GDM1 (cell line): Measurements from ENCODE around the gene OASL.

Source experiments
- DNase-seq: peaks from one replicate; lab custom pipeline; 2025; lab: John Stamatoyannopoulos, UW

The OASL gene

DNA sequence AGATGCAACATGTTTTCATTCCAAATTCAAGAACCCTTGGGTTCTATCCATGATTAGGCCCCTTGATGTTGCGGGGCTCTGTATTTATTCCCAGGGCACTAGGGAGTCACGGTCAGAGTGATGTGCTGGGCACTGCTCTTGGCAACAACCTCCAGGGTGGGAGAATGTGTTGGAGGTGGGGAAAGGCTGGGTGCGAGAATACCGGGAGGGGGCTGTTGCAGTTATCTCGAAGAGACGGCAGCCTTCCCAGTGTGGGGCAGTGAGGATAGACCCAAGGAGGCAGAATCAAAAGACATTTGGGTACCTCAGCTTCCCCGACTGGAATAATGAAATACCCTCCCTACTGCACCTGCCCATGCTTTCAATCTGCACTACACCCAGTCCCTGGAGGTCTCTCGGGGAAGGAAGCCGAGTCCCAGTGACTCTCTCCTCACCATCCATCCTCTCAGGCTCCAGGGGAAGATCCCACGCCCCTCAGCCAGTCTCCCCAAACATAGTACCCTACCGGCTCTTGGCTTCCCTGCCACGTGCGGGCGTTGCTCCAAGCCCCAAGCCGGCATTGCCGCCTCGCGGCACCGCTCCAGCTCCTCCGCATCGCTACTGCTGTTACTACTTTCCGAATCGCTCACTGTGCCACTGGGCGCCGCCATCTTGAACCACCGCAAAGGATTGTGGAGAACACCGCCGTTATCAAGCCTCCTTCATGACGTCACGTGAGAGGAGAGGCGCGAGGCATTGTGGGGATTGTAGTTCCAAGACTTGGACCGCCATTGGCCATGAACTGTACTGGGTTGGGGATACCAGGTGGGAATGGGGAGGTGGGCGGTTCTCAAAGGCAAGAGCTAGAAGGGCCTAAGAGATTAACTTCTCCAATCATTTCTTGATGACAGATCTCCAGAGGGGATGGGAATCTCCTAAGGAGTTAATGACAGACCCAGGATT, 22.9 kb downstream of the OASL start, which contains the start of gene C12orf43:
TSS of gene C12orf43 (minus strand) at position 663 of the 942 bp plus-strand sequence. CDS start at position 650, 13 bp downstream.
- DNase-seq, result peak; percentile 82

DNA sequence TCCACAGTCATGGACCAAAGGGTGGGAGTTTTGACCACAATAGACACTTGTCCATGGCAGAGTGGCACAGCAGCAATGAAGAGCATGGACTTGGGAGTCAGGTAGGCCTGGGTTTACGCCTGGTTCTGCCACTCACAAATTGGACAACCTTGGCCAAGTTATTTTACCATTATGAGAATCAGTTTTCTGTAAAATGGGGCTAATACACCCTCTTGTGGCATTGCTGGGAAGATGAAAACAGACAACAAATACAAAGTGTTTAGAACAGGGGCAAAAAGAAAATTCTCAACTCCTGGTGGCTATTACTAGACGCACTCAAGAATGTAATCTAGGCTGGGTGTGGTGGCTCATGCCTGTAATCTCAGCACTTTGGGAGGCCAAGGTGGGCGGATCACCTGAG, 25.3 kb downstream of the OASL start:
- no peak for DNase-seq

DNA sequence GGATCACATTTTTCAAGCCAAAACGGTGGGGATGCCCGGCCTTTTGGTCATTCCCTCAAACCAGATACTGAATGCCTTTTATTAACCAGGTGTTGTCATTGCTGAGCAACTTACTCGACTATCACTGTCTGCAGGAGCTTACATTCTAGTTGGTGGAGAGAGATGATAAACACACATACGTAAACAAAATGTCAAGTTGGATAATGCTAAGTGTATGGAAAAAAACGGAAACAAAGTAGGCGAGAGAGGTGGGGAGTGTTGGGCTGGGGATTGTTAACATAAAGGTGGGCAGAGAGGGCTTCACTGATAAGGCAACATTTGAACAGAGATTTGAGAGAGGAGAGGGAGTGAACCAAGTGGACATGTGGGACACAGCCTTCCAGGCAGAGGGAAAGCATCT, 27.2 kb downstream of the OASL start:
- DNase-seq, result no peak

DNA sequence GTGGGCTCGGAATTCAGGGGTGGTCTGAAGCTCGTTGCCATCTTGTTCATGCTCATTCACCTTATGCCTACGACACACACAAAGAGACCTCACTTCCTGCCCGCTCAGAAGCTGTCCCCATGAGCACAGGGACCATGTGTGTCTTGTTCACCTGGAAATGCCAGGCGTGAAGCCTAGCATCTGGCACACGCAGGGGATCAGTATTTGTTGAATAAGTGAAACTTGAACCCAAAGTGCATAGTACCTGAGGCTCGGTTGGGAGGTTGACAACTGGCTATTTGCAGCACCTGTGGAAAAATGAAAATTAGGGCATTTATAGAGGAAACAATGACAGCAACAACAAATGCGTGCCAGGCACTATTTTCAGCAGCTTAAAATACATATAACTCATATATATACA, 28.2 kb downstream of the OASL start:
- no peak for DNase-seq

GRCh38 chr12:121009741-121010140, 29.3 kb downstream of the OASL start:
- DNase-seq, result no peak

DNA sequence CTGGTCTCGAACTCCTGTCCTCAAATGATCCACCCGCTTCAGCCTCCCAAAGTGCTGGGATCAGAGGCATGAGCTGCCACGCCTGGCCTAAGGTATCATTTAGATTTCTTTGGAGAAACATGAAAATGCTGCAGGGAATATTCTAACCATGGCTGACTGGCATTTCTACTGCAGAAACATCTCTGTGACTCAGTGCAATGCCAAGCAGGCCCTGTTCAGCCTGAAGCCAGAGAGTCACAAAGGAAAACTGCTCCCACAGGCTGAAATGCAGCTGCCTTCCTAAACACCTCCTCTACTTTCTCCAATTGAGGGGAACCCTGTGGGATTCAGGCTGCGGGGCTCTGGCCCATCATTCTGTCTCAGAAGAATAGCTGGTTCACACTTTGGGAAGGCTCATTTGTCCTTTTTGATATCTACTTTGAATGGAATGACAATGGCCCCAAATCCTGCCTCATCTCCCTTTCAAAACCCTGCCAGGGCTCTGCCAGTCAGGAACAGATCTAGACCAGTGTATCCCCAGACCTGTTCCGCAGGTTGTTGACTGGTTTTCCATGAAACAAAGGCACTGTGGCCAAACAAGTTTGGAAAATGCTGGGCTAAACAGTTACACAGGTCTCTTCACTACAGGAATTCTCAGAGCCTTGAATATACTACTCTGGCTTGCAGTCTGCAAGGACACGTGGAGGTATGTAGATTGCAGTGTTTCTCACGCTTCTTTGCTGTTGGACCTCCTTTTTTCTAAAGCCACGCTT, 30.5 kb downstream of the OASL start:
- no peak for DNase-seq

DNA sequence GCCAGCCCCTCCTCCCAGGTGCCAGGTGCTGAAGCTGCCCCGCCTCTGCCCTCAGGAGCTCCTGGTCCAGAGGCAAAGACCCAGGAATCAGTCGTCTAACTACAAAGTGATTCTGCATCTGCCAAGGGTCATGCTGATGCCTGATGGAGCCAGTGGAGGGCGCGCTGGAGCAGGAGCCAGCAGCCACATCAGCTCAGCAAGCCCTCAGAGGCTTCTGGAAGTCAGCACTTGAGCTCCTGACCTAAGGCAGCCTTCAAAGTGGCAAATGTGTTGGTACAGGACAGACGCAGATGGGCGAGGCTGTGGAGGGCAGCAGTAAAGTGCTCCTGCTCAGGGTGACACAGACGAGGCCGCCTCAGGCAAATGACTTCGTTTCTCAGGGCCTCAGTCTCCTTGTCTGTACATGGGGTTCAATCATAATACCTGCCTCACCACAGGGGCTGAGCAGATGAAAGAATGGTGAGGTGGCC, 33.7 kb downstream of the OASL start:
- DNase-seq, result peak; percentile 33

- no peak for DNase-seq
Observed at GRCh38 chr12:121004253-121004815, 34.7 kb downstream of the OASL start.

- DNase-seq, result no peak
Observed at GRCh38 chr12:121003650-121004049, 35.4 kb downstream of the OASL start.

- no peak for DNase-seq
Observed at GRCh38 chr12:121001841-121002483, 37.1 kb downstream of the OASL start.

DNA sequence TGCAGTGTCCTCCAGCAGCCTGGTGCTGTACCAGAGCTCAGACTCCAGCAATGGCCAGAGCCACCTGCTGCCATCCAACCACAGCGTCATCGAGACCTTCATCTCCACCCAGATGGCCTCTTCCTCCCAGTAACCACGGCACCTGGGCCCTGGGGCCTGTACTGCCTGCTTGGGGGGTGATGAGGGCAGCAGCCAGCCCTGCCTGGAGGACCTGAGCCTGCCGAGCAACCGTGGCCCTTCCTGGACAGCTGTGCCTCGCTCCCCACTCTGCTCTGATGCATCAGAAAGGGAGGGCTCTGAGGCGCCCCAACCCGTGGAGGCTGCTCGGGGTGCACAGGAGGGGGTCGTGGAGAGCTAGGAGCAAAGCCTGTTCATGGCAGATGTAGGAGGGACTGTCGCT, 38.0 kb downstream of the OASL start:
- DNase-seq, result no peak

GRCh38 chr12:121000530-121000929, 38.5 kb downstream of the OASL start:
- no peak for DNase-seq

DNA sequence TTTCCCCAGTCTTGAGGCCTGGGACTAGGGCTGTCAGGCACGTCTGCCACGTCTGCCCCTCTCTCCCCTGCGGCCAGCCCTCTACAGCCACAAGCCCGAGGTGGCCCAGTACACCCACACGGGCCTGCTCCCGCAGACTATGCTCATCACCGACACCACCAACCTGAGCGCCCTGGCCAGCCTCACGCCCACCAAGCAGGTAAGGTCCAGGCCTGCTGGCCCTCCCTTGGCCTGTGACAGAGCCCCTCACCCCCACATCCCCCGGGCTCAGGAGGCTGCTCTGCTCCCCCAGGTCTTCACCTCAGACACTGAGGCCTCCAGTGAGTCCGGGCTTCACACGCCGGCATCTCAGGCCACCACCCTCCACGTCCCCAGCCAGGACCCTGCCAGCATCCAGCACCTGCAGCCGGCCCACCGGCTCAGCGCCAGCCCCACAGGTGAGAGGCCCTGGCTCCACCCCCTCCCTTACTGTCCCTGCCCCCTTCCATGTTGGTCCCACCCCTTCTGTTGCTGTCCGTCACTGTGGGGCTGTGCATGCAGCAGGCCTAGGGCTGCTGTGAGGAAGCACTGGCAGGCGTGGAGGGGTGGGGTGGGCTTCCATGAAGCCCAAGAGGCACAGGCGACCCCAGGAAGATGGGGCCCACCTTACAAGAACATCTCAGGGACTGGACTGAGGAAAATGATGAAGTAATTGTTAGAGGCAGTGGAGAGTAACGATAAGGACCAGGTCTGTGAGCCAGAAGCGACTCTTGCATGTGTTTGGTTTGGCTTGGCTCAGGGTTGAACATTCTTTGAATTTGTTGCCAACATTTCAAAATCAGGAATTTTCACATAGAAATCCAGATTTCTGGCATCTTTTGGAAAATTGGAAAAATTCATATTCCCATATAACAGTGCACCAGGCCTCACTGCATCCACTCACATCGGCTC, 39.6 kb downstream of the OASL start:
- no peak for DNase-seq

DNA sequence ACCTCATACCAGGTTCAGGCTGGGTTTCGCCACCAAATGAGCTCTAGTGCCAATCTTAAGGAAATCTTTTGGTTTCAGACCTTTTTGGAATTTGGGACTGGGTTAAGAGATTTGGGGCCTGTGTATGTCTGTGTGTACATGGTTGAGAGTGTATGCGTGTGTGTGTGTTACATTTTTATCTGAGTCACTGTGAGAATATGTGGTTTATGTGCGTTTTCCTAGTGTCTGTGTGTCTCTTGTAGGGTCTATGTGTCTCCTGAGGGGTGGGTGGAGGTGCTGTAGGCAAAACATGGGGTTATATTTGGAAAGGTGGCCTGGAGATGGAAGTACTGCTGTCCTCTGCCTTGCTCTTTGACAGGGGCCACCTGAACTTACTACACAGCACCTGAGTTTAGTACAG, 40.6 kb downstream of the OASL start:
- no peak for DNase-seq

DNA sequence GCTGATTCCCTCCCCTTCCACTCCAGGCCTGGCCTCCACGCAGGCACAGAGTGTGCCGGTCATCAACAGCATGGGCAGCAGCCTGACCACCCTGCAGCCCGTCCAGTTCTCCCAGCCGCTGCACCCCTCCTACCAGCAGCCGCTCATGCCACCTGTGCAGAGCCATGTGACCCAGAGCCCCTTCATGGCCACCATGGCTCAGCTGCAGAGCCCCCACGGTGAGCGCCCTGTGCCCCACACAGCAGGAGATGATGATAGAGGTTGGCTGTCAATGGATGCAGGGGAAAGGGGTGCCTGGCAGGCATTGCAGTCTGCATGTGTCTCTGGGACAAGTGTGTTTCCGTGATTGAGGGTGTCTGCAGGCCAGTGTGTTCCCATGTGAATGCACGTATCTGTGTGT, 41.6 kb downstream of the OASL start:
- DNase-seq, result no peak

DNA sequence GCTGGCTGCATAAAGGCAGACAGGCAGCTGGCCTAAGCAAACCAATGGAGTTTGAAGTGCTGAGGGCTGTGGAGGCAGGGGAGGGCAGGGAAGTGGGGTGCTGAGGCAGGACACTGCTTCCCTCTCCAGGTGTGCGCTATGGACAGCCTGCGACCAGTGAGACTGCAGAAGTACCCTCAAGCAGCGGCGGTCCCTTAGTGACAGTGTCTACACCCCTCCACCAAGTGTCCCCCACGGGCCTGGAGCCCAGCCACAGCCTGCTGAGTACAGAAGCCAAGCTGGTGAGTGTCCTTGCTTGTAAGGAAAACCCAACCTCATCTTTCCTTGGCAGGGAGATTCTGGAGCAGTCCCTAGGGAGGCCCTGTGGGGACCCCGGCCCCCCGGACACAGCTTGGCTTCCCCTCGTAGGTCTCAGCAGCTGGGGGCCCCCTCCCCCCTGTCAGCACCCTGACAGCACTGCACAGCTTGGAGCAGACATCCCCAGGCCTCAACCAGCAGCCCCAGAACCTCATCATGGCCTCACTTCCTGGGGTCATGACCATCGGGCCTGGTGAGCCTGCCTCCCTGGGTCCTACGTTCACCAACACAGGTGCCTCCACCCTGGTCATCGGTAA, 42.8 kb downstream of the OASL start:
- DNase-seq, result no peak

- no peak for DNase-seq
Observed at GRCh38 chr12:120994589-120995337, 44.3 kb downstream of the OASL start.

GRCh38 chr12:120994059-120994458, 45.0 kb downstream of the OASL start:
- no peak for DNase-seq

- no peak for DNase-seq
Observed at GRCh38 chr12:120993496-120993895, 45.5 kb downstream of the OASL start.

GRCh38 chr12:120992989-120993388, 46.1 kb downstream of the OASL start:
- DNase-seq, result no peak
